Superior temporal gyrus (tissue), 1 donor: Measurements from ENCODE around the gene ZNF516.

Experiments
- DNase-seq: peaks from one replicate; pipeline ENCODE4 v3.0.0-alpha.2; 2016; ENCODE audit errors: extremely low spot score

ZNF516 gene

GRCh38 chr18:76455003-76455676 is 39.9 kb downstream of the ZNF516 start:
- DNase-seq: no peak

DNA sequence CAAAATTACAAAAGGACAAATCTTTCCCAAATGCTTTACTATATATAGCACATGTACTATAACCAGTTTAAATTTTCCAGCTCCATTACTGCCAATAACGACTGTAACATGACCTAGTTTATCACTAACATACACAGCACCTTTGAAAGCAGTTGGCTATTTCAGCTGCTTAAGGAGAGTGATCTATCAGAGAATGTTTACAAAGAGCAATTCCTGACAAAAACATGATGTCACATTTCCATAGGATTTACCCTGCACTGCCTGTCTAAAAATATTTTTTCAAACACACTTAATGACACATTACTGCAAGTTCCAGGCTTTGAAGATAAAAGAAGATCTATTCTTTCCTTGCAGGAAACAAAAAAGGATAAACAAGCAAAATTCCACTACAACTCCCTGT is 40.6 kb downstream of the ZNF516 start:
- DNase-seq: no peak

- no peak for DNase-seq
These were observed 41.1 kb downstream of the ZNF516 start for GRCh38 chr18:76453932-76454331.

- DNase-seq: no peak
These were observed 41.9 kb downstream of the ZNF516 start for GRCh38 chr18:76453057-76453561.

GRCh38 chr18:76452357-76452756 is 42.7 kb downstream of the ZNF516 start:
- DNase-seq: no peak

GRCh38 chr18:76451396-76452331 is 43.4 kb downstream of the ZNF516 start:
- peak; percentile 54 for DNase-seq

- peak; percentile 60 for DNase-seq
These were observed 44.3 kb downstream of the ZNF516 start for GRCh38 chr18:76450452-76451395.

DNA sequence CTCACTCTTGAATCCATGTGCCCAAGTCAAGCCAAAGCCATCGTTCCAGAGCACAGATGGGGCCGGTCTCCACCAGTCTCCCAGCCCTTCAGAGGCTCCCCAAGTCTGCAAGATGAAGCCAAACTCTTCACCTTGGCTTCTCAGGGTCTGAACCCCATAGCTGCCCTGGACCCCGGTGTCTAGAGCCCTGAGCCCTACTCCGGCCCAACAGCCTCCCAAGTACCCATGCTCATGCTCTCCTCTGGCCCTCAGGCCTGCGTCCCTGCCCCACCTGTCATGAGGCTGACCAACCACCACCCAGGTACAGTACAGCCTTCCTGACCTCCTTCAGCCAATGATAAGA is 46.0 kb downstream of the ZNF516 start:
- DNase-seq: no peak

- DNase-seq: no peak
These were observed 46.6 kb downstream of the ZNF516 start for GRCh38 chr18:76448256-76449110.

DNA sequence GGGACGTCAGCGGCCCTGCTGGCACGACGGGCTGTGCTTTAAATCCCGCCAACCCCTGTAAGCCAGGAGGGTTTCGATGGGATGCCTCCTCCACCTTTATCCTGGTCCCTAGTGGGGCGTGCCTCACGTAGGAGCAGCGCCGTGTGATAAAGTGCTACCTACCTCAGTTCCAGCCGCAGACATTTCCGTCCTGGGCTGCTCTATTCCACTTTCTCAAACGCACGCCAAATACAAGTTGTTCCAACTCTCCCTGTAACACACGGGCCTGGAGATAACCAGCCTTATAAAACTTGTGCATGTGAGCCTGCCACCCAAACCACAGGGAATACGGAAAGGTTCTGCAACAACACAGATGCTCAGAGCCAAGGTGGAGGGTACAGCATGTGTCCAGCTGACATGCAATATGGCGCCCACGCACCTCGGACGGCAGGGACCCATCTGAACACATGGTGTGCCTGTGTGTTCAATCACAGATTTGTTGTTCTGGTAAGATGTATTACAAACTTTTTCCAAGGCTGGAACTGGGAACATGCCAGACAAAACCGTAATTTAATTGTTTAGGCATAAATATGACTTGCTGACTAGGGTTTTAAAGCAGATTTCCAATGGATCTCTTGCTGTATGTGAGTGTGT is 47.7 kb downstream of the ZNF516 start:
- DNase-seq: no peak

- no peak for DNase-seq
These were observed 48.5 kb downstream of the ZNF516 start for GRCh38 chr18:76446321-76447257.

GRCh38 chr18:76445741-76446232 is 49.3 kb downstream of the ZNF516 start:
- DNase-seq: no peak

DNA sequence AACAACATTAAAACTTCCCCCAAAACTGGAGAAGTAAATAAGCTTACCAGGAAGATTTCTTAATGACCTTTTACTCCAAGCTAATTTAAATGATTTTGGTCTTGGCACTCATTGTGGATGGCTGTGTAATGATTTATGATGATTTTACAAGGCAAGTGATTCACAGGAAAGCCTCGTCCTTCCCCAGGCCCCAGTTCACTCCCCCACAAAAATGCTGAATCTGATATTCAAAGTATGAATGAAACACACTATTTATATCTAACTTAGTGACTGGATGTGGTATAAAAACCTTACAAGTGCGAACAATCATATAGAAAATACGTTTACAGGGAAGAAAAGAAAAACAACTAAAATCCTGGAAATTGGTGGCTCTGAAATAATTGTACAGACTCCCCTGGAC is 49.8 kb downstream of the ZNF516 start:
- no peak for DNase-seq

DNA sequence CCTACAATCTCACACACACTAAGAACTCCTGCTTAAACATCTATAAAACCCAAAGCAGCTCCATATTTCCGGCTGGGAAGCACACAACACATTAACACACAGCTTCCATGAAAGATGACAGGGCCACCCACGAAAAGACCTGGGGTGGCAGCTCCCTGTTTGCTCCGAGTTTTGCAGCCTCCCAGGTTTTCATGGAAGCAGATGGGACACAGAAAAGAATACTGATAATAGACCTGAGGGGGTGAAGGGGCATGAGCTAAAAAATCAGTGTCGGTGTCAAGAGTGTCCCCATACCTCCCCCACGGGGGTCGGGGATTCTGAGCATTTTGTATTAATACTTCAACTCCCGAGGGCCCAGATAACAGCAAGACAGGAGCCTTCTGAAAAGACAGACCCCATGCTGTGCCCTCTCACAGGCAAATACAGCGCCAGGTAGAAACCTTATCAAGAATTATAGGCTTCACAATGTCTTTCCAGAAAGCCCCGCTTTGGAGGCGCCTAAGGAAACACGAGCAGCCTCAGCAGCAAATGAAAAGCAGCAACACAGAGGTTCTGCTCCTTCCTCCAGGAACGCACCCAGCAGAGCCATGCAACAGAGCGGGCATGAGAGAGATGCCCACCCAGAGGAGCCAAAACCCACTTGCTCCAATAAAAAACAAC is 50.5 kb downstream of the ZNF516 start:
- DNase-seq: no peak

GRCh38 chr18:76443519-76444445 is 51.3 kb downstream of the ZNF516 start:
- no peak for DNase-seq

DNA sequence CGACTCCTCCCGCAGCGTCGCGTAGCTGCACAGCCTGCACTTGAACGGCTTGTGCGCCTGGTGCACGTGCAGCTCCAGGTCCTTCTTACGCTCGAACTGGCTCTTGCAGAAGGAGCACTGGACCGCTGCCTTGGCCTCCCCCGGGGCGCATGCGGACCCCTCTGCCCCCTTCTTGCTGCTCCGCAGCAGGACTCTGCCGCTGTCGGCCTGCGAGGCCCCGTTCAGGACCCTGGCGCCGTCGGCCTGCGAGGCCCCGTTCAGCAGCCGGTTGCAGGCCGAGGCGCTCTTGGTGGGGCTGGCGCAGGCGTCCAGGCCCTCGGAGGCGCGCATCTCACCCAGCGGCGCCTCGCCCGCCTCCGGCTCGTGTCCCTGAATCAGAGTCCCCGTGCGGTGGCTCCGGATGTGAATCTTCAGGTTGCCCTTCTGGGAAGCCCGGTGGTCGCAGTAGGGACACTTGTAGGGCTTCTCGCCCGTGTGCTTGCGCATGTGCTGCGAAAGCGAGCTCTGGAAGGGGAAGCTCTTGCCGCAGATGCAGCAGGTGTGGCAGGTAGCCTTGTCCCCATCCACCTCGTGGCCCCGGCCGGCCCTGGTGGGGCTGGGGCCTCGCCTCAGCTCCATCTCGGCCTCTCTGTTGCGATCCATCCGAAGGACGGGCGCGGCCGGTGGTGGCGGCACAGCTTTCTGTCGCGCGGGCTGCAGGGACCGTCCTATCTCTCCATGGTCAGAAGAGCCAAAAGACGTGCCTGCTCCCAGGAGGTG is 52.5 kb downstream of the ZNF516 start:
- no peak for DNase-seq
